ENCODE data around the gene TMTC1. TPM values are rescaled to one million over a fixed set of nuclear protein-coding genes. Genes with fewer than 3 reads are reported as not detected.
A peak's percentile ranks its signal among the peaks of the same experiment; 100 is the strongest.

TMTC1 gene
- polyA plus RNA-seq: 2.0 to 10.2 TPM (median 3.7 TPM) in 3 replicates
- polyA plus RNA-seq (2011; ENCODE audit: low read depth): 3.0 TPM
- polyA plus RNA-seq (2011; cell fraction: cytosol; rRNA removed): 4.3 and 5.9 TPM in 2 replicates
- polyA plus RNA-seq (2011; cell fraction: nucleus; rRNA removed): 8.0 and 8.2 TPM in 2 replicates
- polyA plus RNA-seq (2012; ENCODE audit: low replicate concordance): 1.6 TPM in 2 replicates
- polyA minus RNA-seq: 2.3 to 26.2 TPM (median 8.7 TPM) in 3 replicates
- polyA minus RNA-seq (2011; cell fraction: cytosol; rRNA and poly(A)+ RNA removed): 9.0 TPM
- polyA minus RNA-seq (2011; cell fraction: nucleus; rRNA and poly(A)+ RNA removed): 15.1 and 26.4 TPM in 2 replicates

- H3K4me3 ChIP-seq (ENCODE audit: control insufficient read depth in 2 of 3, extremely low read depth in 1 of 3, insufficient read depth in 2 of 3, low read depth in 1 of 3, low read length in 3 of 3): peak within 1 kb of the TSS; percentile 54 to 72 (median 55)
- peak within 1 kb of the TSS; percentile 33 for H2AFZ ChIP-seq (ENCODE audit: control insufficient read depth, low read length)
- peak; percentile 71 for TF ChIP-seq EZH2 (IDR thresholded peaks at IDR 0.05; ENCODE audit: low read length)
- TF ChIP-seq, protein P1, sequence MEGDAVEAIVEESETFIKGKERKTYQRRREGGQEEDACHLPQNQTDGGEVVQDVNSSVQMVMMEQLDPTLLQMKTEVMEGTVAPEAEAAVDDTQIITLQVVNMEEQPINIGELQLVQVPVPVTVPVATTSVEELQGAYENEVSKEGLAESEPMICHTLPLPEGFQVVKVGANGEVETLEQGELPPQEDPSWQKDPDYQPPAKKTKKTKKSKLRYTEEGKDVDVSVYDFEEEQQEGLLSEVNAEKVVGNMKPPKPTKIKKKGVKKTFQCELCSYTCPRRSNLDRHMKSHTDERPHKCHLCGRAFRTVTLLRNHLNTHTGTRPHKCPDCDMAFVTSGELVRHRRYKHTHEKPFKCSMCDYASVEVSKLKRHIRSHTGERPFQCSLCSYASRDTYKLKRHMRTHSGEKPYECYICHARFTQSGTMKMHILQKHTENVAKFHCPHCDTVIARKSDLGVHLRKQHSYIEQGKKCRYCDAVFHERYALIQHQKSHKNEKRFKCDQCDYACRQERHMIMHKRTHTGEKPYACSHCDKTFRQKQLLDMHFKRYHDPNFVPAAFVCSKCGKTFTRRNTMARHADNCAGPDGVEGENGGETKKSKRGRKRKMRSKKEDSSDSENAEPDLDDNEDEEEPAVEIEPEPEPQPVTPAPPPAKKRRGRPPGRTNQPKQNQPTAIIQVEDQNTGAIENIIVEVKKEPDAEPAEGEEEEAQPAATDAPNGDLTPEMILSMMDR (optimal IDR thresholded peaks at IDR 0.05 in 1 of 3, IDR thresholded peaks at IDR 0.05 in 1 of 3, conservative IDR thresholded peaks at IDR 0.05 in 1 of 3; ENCODE audit: extremely low read depth in 1 of 3, insufficient read depth in 2 of 3, low read length in 3 of 3): no peak
- peak within 1 kb of the TSS; percentile 14 for H3K27ac ChIP-seq (ENCODE audit: control insufficient read depth, insufficient read depth, low read length)
- no peak for FAIRE-seq
- no peaks in the 10 kb centered on the region for H3K9me1 ChIP-seq (ENCODE audit: control insufficient read depth, extremely low read depth, insufficient read depth, low read length)
- H3K4me2 ChIP-seq (ENCODE audit: control insufficient read depth, extremely low read depth, insufficient read depth, low read depth, low read length): peak within 1 kb of the TSS; percentile 85
- DNase-seq (ENCODE audit: low read depth, low spot score): no peak
- H3K4me1 ChIP-seq (ENCODE audit: control insufficient read depth, extremely low read depth, insufficient read depth, low read length): peaks cover 3% of the 10 kb centered on the region
- no peaks in the 10 kb centered on the region for H3K9me3 ChIP-seq (ENCODE audit: control insufficient read depth, low read depth, low read length)
- no peaks in the 10 kb centered on the region for H3K36me3 ChIP-seq (ENCODE audit: control insufficient read depth in 2 of 2, extremely low read depth in 1 of 2, insufficient read depth in 2 of 2, low read length in 2 of 2)
- no peaks in the 10 kb centered on the region for H4K20me1 ChIP-seq (ENCODE audit: control insufficient read depth, extremely low read depth, insufficient read depth, low read length)
- no peaks in the 10 kb centered on the region for H3K79me2 ChIP-seq (ENCODE audit: control insufficient read depth, insufficient read depth, low read length)
- H3K9ac ChIP-seq (ENCODE audit: control insufficient read depth, extremely low read depth, insufficient read depth, low read length): peak within 1 kb of the TSS; percentile 50
- H3K27me3 ChIP-seq (ENCODE audit: control insufficient read depth, extremely low read depth, insufficient read depth, low read length): peaks cover 22% of the 10 kb centered on the region
- dilution Hi-C loops (cut with MboI; ENCODE audit: extremely low pct_ligation_motif_present, low sequenced_read_pairs): no loop called here
Observed at GRCh38 chr12:29783773-29784666, at the start of gene TMTC1. TMTC1 (minus strand) TSS chr12:29783942; CDS start chr12:29783751, 191 bp downstream.

DNA sequence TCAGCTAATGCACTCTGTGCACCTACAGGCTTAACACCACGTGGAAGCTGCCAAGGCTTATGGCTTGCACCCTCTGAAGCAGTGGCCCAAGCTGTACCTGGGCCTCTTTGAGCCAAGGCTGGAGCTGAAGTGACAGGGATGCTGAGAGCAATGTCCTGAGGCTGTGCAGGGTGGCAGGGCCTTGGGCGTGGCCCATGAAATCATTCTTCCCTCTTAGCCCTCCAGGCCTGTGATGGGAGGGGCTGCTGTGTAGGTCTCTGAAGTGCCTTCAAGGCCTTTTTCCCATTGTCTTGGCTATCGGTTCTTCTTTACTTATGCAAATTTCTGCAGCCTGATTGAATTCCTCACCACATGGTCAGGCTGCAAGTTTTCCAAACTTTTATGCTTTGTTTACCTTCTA is 47.4 kb upstream of the TMTC1 start:
- Histone ChIP-seq H3K9ac (ENCODE audit: control insufficient read depth, extremely low read depth, insufficient read depth, low read length) (no peak overlapping the region), H3K9me1 (ENCODE audit: control insufficient read depth, extremely low read depth, insufficient read depth, low read length) (no peaks in the 10 kb centered on the region), H3K4me3 (ENCODE audit: control insufficient read depth in 2 of 3, extremely low read depth in 1 of 3, insufficient read depth in 2 of 3, low read depth in 1 of 3, low read length in 3 of 3) (no peak overlapping the region), H2AFZ (ENCODE audit: control insufficient read depth, low read length) (no peak overlapping the region), H3K36me3 (ENCODE audit: control insufficient read depth in 2 of 2, extremely low read depth in 1 of 2, insufficient read depth in 2 of 2, low read length in 2 of 2) (no peaks in the 10 kb centered on the region), H3K27me3 (ENCODE audit: control insufficient read depth, extremely low read depth, insufficient read depth, low read length) (no peaks in the 10 kb centered on the region), H3K27ac (ENCODE audit: control insufficient read depth, insufficient read depth, low read length) (no peak overlapping the region), H4K20me1 (ENCODE audit: control insufficient read depth, extremely low read depth, insufficient read depth, low read length) (no peaks in the 10 kb centered on the region), H3K79me2 (ENCODE audit: control insufficient read depth, insufficient read depth, low read length) (no peaks in the 10 kb centered on the region), H3K4me2 (ENCODE audit: control insufficient read depth, extremely low read depth, insufficient read depth, low read depth, low read length) (no peak overlapping the region), H3K4me1 (ENCODE audit: control insufficient read depth, extremely low read depth, insufficient read depth, low read length) (no peaks in the 10 kb centered on the region), H3K9me3 (ENCODE audit: control insufficient read depth, low read depth, low read length) (no peaks in the 10 kb centered on the region)
- no peak for TF ChIP-seq EZH2 (IDR thresholded peaks at IDR 0.05; ENCODE audit: low read length)
- TF ChIP-seq, protein P1 (optimal IDR thresholded peaks at IDR 0.05 in 1 of 3, IDR thresholded peaks at IDR 0.05 in 1 of 3, conservative IDR thresholded peaks at IDR 0.05 in 1 of 3; ENCODE audit: extremely low read depth in 1 of 3, insufficient read depth in 2 of 3, low read length in 3 of 3): no peak
- FAIRE-seq (no peak), DNase-seq (ENCODE audit: low read depth, low spot score) (no peak)
- dilution Hi-C loops (cut with MboI; ENCODE audit: extremely low pct_ligation_motif_present, low sequenced_read_pairs): no loop called here
